ENCODE results near the gene TM7SF3.

TM7SF3 gene

DNA sequence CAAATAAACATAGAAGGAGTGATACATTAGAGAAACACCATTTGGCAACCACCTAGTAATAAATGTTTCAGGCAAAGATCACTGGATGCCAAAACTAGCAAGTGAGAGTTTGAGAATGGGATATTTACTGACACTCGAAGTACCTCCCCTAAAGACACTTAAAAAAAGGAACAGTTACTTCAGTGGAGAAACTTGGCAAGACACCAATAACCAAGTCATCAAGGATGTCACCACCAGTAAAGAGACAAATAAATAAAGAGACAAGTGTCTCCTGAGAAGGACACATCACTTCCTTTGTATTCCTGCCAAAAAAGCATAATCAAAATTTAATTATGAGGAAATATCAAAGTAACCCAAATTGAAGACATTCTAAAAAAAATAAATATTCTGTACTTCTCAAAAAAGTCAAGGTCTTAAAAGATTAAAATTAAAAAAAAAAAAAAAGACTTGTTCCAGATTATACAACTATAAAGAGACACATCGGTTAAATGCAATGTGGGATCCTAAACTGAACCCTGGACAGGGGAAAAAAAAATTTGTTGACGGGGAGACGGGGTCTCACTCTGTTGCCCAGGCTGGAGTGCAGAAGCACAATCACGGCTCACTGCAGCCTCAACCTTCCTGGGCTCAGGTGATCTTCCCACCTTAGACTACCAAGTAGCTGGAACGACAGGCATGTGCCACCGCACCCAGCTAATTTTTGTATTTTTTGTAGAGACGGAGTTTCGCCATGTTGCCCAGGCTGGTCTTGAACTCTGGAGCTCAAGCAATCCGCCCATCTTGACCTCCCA is 26.4 kb downstream of the TM7SF3 start:
- H3K4me3 ChIP-seq (ENCODE audit: low read depth in 1 of 2, low read length in 2 of 2), result no peak overlapping the region
- H3K9ac ChIP-seq (ENCODE audit: low read depth in 1 of 2, low read length in 2 of 2), result no peak overlapping the region
- peaks cover 5 to 40% of the 10 kb centered on the region in 2 donors for H3K36me3 ChIP-seq (ENCODE audit: control insufficient read depth in 1 of 2, insufficient read depth in 2 of 2, low read length in 2 of 2)
- H3K27me3 ChIP-seq (ENCODE audit: control insufficient read depth in 1 of 2, insufficient read depth in 2 of 2, low read length in 2 of 2), result no peaks in the 10 kb centered on the region
- no peaks in the 10 kb centered on the region for H3K9me3 ChIP-seq (ENCODE audit: control insufficient read depth in 1 of 2, low read length in 2 of 2)
- no peak overlapping the region for H3K27ac ChIP-seq (ENCODE audit: low read depth, low read length)
- H3K4me1 ChIP-seq (ENCODE audit: control insufficient read depth in 1 of 2, insufficient read depth in 2 of 2, low read length in 2 of 2), result no peaks in the 10 kb centered on the region

GRCh38 chr12:26982866-26983265 is 31.3 kb downstream of the TM7SF3 start:
- H3K27me3 ChIP-seq (ENCODE audit: control insufficient read depth in 1 of 2, insufficient read depth in 2 of 2, low read length in 2 of 2), result no peaks in the 10 kb centered on the region
- H3K36me3 ChIP-seq (ENCODE audit: control insufficient read depth in 1 of 2, insufficient read depth in 2 of 2, low read length in 2 of 2), result peaks cover 13 to 38% of the 10 kb centered on the region in 2 donors
- H3K4me1 ChIP-seq (ENCODE audit: control insufficient read depth in 1 of 2, insufficient read depth in 2 of 2, low read length in 2 of 2), result no peaks in the 10 kb centered on the region
- H3K27ac ChIP-seq (ENCODE audit: low read depth, low read length), result no peak overlapping the region
- H3K9ac ChIP-seq (ENCODE audit: low read depth in 1 of 2, low read length in 2 of 2), result no peak overlapping the region
- no peaks in the 10 kb centered on the region for H3K9me3 ChIP-seq (ENCODE audit: control insufficient read depth in 1 of 2, low read length in 2 of 2)
- no peak overlapping the region for H3K4me3 ChIP-seq (ENCODE audit: low read depth in 1 of 2, low read length in 2 of 2)

- Histone ChIP-seq H3K4me3 (ENCODE audit: low read depth in 1 of 2, low read length in 2 of 2) (no peak overlapping the region), H3K36me3 (ENCODE audit: control insufficient read depth in 1 of 2, insufficient read depth in 2 of 2, low read length in 2 of 2) (peaks cover 12 to 51% of the 10 kb centered on the region in 2 donors), H3K27me3 (ENCODE audit: control insufficient read depth in 1 of 2, insufficient read depth in 2 of 2, low read length in 2 of 2) (no peaks in the 10 kb centered on the region), H3K27ac (ENCODE audit: low read depth, low read length) (no peak overlapping the region), H3K9me3 (ENCODE audit: control insufficient read depth in 1 of 2, low read length in 2 of 2) (no peaks in the 10 kb centered on the region), H3K4me1 (ENCODE audit: control insufficient read depth in 1 of 2, insufficient read depth in 2 of 2, low read length in 2 of 2) (no peaks in the 10 kb centered on the region), H3K9ac (ENCODE audit: low read depth in 1 of 2, low read length in 2 of 2) (no peak overlapping the region)
Measured at GRCh38 chr12:26979733-26980132, 34.5 kb downstream of the TM7SF3 start.

GRCh38 chr12:26978801-26979200 is 35.4 kb downstream of the TM7SF3 start:
- Histone ChIP-seq H3K36me3 (ENCODE audit: control insufficient read depth in 1 of 2, insufficient read depth in 2 of 2, low read length in 2 of 2) (peaks cover 19 to 55% of the 10 kb centered on the region in 2 donors), H3K9me3 (ENCODE audit: control insufficient read depth in 1 of 2, low read length in 2 of 2) (no peaks in the 10 kb centered on the region)

GRCh38 chr12:26976687-26977086 is 37.5 kb downstream of the TM7SF3 start:
- H3K9me3 ChIP-seq (ENCODE audit: control insufficient read depth in 1 of 2, low read length in 2 of 2), result no peaks in the 10 kb centered on the region
- no peak overlapping the region for H3K27ac ChIP-seq (ENCODE audit: low read depth, low read length)
- H3K4me1 ChIP-seq (ENCODE audit: control insufficient read depth in 1 of 2, insufficient read depth in 2 of 2, low read length in 2 of 2), result no peaks in the 10 kb centered on the region
- H3K9ac ChIP-seq (ENCODE audit: low read depth in 1 of 2, low read length in 2 of 2), result no peak overlapping the region
- H3K36me3 ChIP-seq (ENCODE audit: control insufficient read depth in 1 of 2, insufficient read depth in 2 of 2, low read length in 2 of 2), result peaks cover 21 to 48% of the 10 kb centered on the region in 2 donors
- no peaks in the 10 kb centered on the region for H3K27me3 ChIP-seq (ENCODE audit: control insufficient read depth in 1 of 2, insufficient read depth in 2 of 2, low read length in 2 of 2)
- no peak overlapping the region for H3K4me3 ChIP-seq (ENCODE audit: low read depth in 1 of 2, low read length in 2 of 2)

More at GRCh38 chr12:26978801-26979200, 35.4 kb downstream of the TM7SF3 start:
- H3K27ac ChIP-seq (ENCODE audit: low read depth, low read length), result no peak overlapping the region
- H3K9ac ChIP-seq (ENCODE audit: low read depth in 1 of 2, low read length in 2 of 2), result no peak overlapping the region
- H3K4me1 ChIP-seq (ENCODE audit: control insufficient read depth in 1 of 2, insufficient read depth in 2 of 2, low read length in 2 of 2), result no peaks in the 10 kb centered on the region
- no peak overlapping the region for H3K4me3 ChIP-seq (ENCODE audit: low read depth in 1 of 2, low read length in 2 of 2)
- no peaks in the 10 kb centered on the region for H3K27me3 ChIP-seq (ENCODE audit: control insufficient read depth in 1 of 2, insufficient read depth in 2 of 2, low read length in 2 of 2)

DNA sequence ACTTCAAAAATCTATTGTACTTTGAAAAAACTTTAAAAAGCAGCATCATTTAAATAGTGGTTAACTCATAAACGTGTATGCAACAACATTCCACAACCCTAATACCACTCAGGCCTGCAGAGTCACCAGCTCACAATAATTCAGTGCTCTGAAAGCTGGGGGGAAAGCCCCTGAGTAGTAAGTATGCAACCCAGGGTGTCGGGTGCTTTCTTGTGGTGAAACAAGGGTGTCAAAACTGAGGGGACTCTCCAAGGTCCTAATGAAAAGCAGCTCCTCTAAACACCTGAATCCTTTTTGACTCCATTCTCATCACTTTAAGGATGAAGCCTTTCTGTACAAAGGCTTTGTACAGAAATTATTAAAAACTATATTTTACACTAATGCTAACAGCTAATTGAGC is 42.2 kb downstream of the TM7SF3 start:
- Histone ChIP-seq H3K9me3 (ENCODE audit: control insufficient read depth in 1 of 2, low read length in 2 of 2) (no peaks in the 10 kb centered on the region), H3K4me3 (ENCODE audit: low read depth in 1 of 2, low read length in 2 of 2) (no peak overlapping the region), H3K4me1 (ENCODE audit: control insufficient read depth in 1 of 2, insufficient read depth in 2 of 2, low read length in 2 of 2) (peaks cover 0 to 4% of the 10 kb centered on the region in 2 donors), H3K27me3 (ENCODE audit: control insufficient read depth in 1 of 2, insufficient read depth in 2 of 2, low read length in 2 of 2) (no peaks in the 10 kb centered on the region), H3K27ac (ENCODE audit: low read depth, low read length) (no peak overlapping the region), H3K9ac (ENCODE audit: low read depth in 1 of 2, low read length in 2 of 2) (no peak overlapping the region), H3K36me3 (ENCODE audit: control insufficient read depth in 1 of 2, insufficient read depth in 2 of 2, low read length in 2 of 2) (peaks cover 21 to 34% of the 10 kb centered on the region in 2 donors)

- Histone ChIP-seq H3K4me1 (ENCODE audit: control insufficient read depth in 1 of 2, insufficient read depth in 2 of 2, low read length in 2 of 2) (peaks cover 0 to 4% of the 10 kb centered on the region in 2 donors), H3K36me3 (ENCODE audit: control insufficient read depth in 1 of 2, insufficient read depth in 2 of 2, low read length in 2 of 2) (peaks cover 17 to 21% of the 10 kb centered on the region in 2 donors), H3K9me3 (ENCODE audit: control insufficient read depth in 1 of 2, low read length in 2 of 2) (no peaks in the 10 kb centered on the region), H3K9ac (ENCODE audit: low read depth in 1 of 2, low read length in 2 of 2) (no peak overlapping the region), H3K27ac (ENCODE audit: low read depth, low read length) (no peak overlapping the region), H3K4me3 (ENCODE audit: low read depth in 1 of 2, low read length in 2 of 2) (no peak overlapping the region), H3K27me3 (ENCODE audit: control insufficient read depth in 1 of 2, insufficient read depth in 2 of 2, low read length in 2 of 2) (no peaks in the 10 kb centered on the region)
Measured at GRCh38 chr12:26970136-26970535, 44.0 kb downstream of the TM7SF3 start.

DNA sequence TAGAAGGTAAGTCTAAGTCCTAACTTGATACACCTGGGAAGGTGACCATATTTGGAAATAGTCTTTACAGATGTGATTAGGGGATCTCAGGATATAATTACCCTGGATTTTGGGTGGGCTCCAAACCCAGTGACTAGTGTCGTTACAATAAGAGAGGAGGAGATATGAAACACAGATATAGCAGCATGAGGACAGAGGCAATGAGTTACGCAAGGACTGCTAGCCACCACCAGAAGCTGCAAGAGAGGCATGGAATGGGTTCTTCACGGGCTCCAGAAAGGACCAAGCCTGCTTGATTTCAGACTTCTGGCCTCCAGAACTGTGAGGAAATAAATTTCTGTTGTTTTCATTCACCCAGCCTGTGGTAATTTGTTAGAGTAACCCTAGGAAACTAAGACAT is 47.3 kb downstream of the TM7SF3 start:
- Histone ChIP-seq H3K9ac (ENCODE audit: low read depth in 1 of 2, low read length in 2 of 2) (no peak overlapping the region), H3K27me3 (ENCODE audit: control insufficient read depth in 1 of 2, insufficient read depth in 2 of 2, low read length in 2 of 2) (no peaks in the 10 kb centered on the region), H3K4me3 (ENCODE audit: low read depth in 1 of 2, low read length in 2 of 2) (no peak overlapping the region), H3K36me3 (ENCODE audit: control insufficient read depth in 1 of 2, insufficient read depth in 2 of 2, low read length in 2 of 2) (peaks cover 13 to 18% of the 10 kb centered on the region in 2 donors), H3K27ac (ENCODE audit: low read depth, low read length) (no peak overlapping the region), H3K4me1 (ENCODE audit: control insufficient read depth in 1 of 2, insufficient read depth in 2 of 2, low read length in 2 of 2) (peaks cover 0 to 4% of the 10 kb centered on the region in 2 donors), H3K9me3 (ENCODE audit: control insufficient read depth in 1 of 2, low read length in 2 of 2) (no peaks in the 10 kb centered on the region)

GRCh38 chr12:26963413-26963812 is 50.8 kb downstream of the TM7SF3 start:
- Histone ChIP-seq H3K4me3 (ENCODE audit: low read depth in 1 of 2, low read length in 2 of 2) (no peak overlapping the region), H3K27me3 (ENCODE audit: control insufficient read depth in 1 of 2, insufficient read depth in 2 of 2, low read length in 2 of 2) (no peaks in the 10 kb centered on the region), H3K9ac (ENCODE audit: low read depth in 1 of 2, low read length in 2 of 2) (no peak overlapping the region), H3K36me3 (ENCODE audit: control insufficient read depth in 1 of 2, insufficient read depth in 2 of 2, low read length in 2 of 2) (peaks cover 9 to 17% of the 10 kb centered on the region in 2 donors), H3K27ac (ENCODE audit: low read depth, low read length) (no peak overlapping the region), H3K4me1 (ENCODE audit: control insufficient read depth in 1 of 2, insufficient read depth in 2 of 2, low read length in 2 of 2) (no peaks in the 10 kb centered on the region), H3K9me3 (ENCODE audit: control insufficient read depth in 1 of 2, low read length in 2 of 2) (no peaks in the 10 kb centered on the region)

- no peak overlapping the region for H3K4me3 ChIP-seq (ENCODE audit: low read depth in 1 of 2, low read length in 2 of 2)
- no peak overlapping the region for H3K27ac ChIP-seq (ENCODE audit: low read depth, low read length)
- no peak overlapping the region for H3K9ac ChIP-seq (ENCODE audit: low read depth in 1 of 2, low read length in 2 of 2)
- H3K4me1 ChIP-seq (ENCODE audit: control insufficient read depth in 1 of 2, insufficient read depth in 2 of 2, low read length in 2 of 2), result no peaks in the 10 kb centered on the region
- H3K27me3 ChIP-seq (ENCODE audit: control insufficient read depth in 1 of 2, insufficient read depth in 2 of 2, low read length in 2 of 2), result no peaks in the 10 kb centered on the region
- peaks cover 13 to 29% of the 10 kb centered on the region in 2 donors for H3K36me3 ChIP-seq (ENCODE audit: control insufficient read depth in 1 of 2, insufficient read depth in 2 of 2, low read length in 2 of 2)
- H3K9me3 ChIP-seq (ENCODE audit: control insufficient read depth in 1 of 2, low read length in 2 of 2), result no peaks in the 10 kb centered on the region
Measured at GRCh38 chr12:26961803-26962202, 52.4 kb downstream of the TM7SF3 start.

Measured in duodenal mucosa (tissue), 2 donors.